Gastroesophageal sphincter (tissue), 4 donors: ENCODE results near the gene IL1F10. TPM values are rescaled to one million over a fixed set of nuclear protein-coding genes. Genes with fewer than 3 reads are reported as not detected.

ENCODE experiments used
- ATAC-seq: fragments of 150-250 bp; one replicate; pipeline ENCODE4 v1.9.1; 2016; ENCODE audit warnings: mild to moderate bottlenecking, moderate library complexity
- H3K27ac ChIP-seq, 4 donors: fragments of 200-600 bp; sonication (generic) in 3 of 4; 1 replicate in 3 of 4; 2 replicates in 1 of 4; pipeline ENCODE4 v1.5.1; 2016 to 2019
- H3K27me3 ChIP-seq: fragments of 200-600 bp; sonication (generic); one replicate; pipeline ENCODE4 v1.5.1; 2019
- H3K36me3 ChIP-seq, 2 donors: fragments of 200-600 bp; sonication (generic); one replicate each; pipeline ENCODE4 v1.5.1; 2019; ENCODE audit warnings: control low read depth in 1 of 2
- H3K4me1 ChIP-seq, 3 donors: fragments of 200-600 bp; sonication (generic); 1 replicate in 2 of 3; 2 replicates in 1 of 3; pipeline ENCODE4 v1.5.1; 2016 to 2019; ENCODE audit warnings: control low read depth in 2 of 3
- H3K4me3 ChIP-seq, 2 donors: fragments of 200-600 bp; sonication (generic); one replicate each; pipeline ENCODE4 v1.5.1; 2019; ENCODE audit warnings: mild to moderate bottlenecking in 1 of 2, moderate library complexity in 1 of 2
- H3K9me3 ChIP-seq, 3 donors: fragments of 200-600 bp; sonication (generic); one replicate each; pipeline ENCODE4 v1.5.1; 2017 to 2019; ENCODE audit warnings: control low read depth in 2 of 3
- EP300 ChIP-seq: sonication (generic); formaldehyde crosslinking; IDR thresholded peaks from one replicate; pipeline ENCODE4 v1.6.1; 2017; ENCODE audit warnings: antibody characterized with exemption, mild to moderate bottlenecking
- POLR2A ChIP-seq, 2 donors: fragments of 450-650 bp; IDR thresholded peaks; one replicate each; pipeline ENCODE4 v1.6.1; 2017; ENCODE audit warnings: antibody characterized with exemption in 2 of 2, mild to moderate bottlenecking in 2 of 2, moderate library complexity in 1 of 2
- POLR2AphosphoS5 ChIP-seq: sonication (generic); formaldehyde crosslinking; IDR thresholded peaks from one replicate; pipeline ENCODE4 v1.6.1; 2017; ENCODE audit warnings: antibody characterized with exemption
- WGBS, 2 donors: methylation state at CpG; one replicate each; pipeline ENCODE4 v1.1.5; 2018; ENCODE audit warnings: low coverage in 1 of 2; 5-methylcytosine and 5-hydroxymethylcytosine counted together
- total RNA-seq, 4 donors: library from RNA; depleted of rRNA; stranded (reverse); fragments of >200 nt; gene quantifications; one replicate each; pipeline ENCODE4 v1.1.0, GENCODE V29; 2016
- TF ChIP-seq, protein P1 (sequence below), 4 experiments: fragments of 200-600 bp in 2 of 4; fragments of 450-650 bp in 2 of 4; sonication (generic) in 1 of 4; IDR thresholded peaks; one replicate each; pipeline ENCODE4 v1.5.1; 2017 to 2019; ENCODE audit warnings: antibody characterized with exemption in 4 of 4, mild to moderate bottlenecking in 2 of 4, moderate library complexity in 2 of 4

IL1F10 gene
- total RNA-seq, 4 donors from 2014 or later: not detected

DNA sequence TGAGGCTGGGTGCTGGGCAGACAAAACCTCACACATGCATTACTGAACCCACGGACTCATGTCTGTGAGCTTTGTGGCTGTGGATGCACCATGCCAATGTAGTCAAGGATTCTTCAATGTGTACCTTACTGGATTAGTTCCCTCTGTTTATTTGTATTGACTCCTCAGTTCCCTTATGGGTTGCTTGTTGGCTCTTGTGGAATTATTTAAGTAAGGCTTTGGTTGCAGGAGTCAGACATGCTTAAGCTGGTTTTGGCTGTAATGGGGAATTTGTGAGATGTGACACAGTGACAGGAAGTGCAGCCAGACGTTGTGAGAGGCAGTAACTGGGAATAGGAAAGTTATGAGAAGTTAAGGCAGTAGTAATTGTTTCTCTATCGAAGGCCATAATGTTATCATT is 46.0 kb downstream of the IL1F10 start:
- Histone ChIP-seq H3K4me3 (no peak overlapping the region), H3K4me1 (no peaks in the 10 kb centered on the region), H3K27me3 (peaks cover 3% of the 10 kb centered on the region), H3K9me3 (no peaks in the 10 kb centered on the region), H3K27ac (no peak overlapping the region), H3K36me3 (no peaks in the 10 kb centered on the region)
- ATAC-seq: no peak
- TF ChIP-seq, protein P1, sequence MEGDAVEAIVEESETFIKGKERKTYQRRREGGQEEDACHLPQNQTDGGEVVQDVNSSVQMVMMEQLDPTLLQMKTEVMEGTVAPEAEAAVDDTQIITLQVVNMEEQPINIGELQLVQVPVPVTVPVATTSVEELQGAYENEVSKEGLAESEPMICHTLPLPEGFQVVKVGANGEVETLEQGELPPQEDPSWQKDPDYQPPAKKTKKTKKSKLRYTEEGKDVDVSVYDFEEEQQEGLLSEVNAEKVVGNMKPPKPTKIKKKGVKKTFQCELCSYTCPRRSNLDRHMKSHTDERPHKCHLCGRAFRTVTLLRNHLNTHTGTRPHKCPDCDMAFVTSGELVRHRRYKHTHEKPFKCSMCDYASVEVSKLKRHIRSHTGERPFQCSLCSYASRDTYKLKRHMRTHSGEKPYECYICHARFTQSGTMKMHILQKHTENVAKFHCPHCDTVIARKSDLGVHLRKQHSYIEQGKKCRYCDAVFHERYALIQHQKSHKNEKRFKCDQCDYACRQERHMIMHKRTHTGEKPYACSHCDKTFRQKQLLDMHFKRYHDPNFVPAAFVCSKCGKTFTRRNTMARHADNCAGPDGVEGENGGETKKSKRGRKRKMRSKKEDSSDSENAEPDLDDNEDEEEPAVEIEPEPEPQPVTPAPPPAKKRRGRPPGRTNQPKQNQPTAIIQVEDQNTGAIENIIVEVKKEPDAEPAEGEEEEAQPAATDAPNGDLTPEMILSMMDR (IDR thresholded peaks at IDR 0.05): no peak
- TF ChIP-seq POLR2A (IDR thresholded peaks at IDR 0.05) (no peak), EP300 (no peak), POLR2AphosphoS5 (no peak)
- WGBS, 2 donors: 52 to 53% methylated on average over 3 of the region's 3 CpGs

DNA sequence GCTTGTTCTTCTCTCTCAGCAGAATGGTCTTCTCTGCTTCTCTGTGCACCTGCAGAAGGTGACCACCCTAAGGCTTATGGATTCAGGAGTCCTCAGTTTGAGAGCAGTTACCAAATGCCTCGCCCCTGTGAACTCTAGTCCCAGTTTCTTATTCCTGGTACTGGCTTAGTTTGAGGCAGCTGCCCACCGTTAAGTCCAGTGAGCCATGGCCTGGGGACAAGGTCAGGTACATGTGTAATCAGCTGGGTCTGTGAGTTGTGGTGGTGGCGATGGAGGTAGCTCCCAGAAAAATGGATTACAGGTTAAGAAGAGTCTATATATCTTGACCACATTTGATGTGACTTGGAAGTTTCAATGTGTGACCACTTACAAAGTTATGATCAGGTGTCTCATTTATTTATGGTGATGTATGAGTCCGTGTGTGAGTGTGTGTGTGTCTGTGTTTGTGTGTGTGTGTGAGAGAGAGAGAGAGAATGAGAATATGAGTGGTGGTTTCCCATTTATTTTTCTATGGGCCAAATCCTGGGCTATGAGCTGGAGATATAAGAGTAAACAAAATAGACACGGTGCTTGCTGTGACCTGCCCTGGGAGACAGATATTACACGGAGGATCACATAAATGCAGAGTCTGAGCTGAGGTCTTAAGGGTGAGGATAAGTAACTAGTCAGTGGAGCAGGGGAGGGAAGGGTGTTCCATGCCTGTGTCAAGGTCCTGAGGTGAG is 46.6 kb downstream of the IL1F10 start:
- ATAC-seq: no peak
- Histone ChIP-seq H3K27me3 (peaks cover 3% of the 10 kb centered on the region), H3K9me3 (no peaks in the 10 kb centered on the region), H3K27ac (no peak overlapping the region), H3K36me3 (no peaks in the 10 kb centered on the region), H3K4me1 (no peaks in the 10 kb centered on the region), H3K4me3 (no peak overlapping the region)
- TF ChIP-seq POLR2A (IDR thresholded peaks at IDR 0.05): no peak
- WGBS, 2 donors: 50 to 64% methylated on average over 1 to 6 of the region's 6 CpGs

DNA sequence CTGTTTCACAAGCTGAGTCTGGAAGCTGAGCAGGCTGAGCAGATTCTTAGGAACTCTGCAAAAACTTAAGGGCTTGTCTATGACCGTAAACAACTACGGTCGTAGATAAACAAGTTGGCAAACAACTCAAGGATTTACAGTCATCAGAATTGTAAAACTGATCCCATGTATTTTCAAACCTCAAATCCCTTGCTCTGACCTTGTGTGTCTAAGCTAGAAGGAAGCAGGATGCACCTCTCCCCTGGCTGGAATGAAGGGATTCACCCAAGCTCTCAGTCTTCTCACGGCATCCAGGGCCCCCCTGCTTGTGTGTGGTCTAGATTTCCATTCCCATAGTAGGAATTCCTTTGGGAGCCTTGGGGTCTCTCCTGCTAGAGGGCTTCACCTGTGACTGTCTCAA is 47.2 kb downstream of the IL1F10 start:
- WGBS, 2 donors: 67 to 68% methylated on average over 3 to 4 of the region's 4 CpGs
- TF ChIP-seq, protein P1 (IDR thresholded peaks at IDR 0.05): no peak
- TF ChIP-seq EP300 (no peak), POLR2A (IDR thresholded peaks at IDR 0.05) (no peak), POLR2AphosphoS5 (no peak)
- peaks cover 3% of the 10 kb centered on the region for H3K27me3 ChIP-seq
- no peaks in the 10 kb centered on the region for H3K4me1 ChIP-seq
- H3K27ac ChIP-seq: no peak overlapping the region
- no peaks in the 10 kb centered on the region for H3K36me3 ChIP-seq
- H3K9me3 ChIP-seq: no peaks in the 10 kb centered on the region
- H3K4me3 ChIP-seq: no peak overlapping the region
- no peak for ATAC-seq

DNA sequence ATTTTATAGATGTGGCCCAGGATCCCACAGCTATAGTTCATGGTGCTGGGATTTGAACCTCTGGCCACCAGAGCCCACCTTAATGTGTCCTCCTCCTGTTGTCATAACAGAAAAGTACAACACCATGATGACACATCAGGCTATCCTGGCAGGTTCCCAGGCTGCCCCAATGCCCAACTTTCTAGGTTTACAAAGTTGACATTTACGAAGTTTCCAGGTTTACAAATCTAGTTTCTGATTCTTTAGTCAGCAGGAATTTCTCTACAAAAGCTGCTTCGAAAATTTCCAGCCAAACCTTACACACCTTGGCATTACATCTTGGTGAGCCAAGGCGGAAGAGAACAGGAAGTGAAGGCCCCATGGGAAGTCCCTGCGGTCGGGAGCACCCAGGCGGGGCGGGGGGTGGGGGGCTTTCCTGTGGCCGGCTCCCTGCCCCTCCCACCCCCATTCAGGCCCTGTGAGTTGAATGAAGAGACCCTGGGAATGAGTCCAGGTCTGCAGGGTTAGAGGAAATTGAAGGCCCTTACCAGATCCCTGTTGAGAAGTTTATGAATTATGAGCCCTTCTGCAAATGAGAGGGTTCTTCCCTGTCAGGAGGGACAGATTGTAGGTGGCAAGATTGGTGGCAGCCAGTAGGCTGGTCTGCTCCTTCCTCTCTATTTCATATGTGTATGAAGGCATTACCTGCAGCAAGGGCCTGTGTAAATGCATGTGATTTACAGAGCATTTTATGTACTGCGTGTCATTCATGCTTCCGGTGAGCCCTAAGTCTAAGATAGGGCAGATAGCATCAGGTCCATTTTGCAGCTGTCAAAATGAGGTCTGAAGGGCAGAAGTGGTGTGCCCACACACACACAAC is 48.6 kb downstream of the IL1F10 start:
- Histone ChIP-seq H3K27me3 (peaks cover 3% of the 10 kb centered on the region), H3K36me3 (no peaks in the 10 kb centered on the region), H3K27ac (no peak overlapping the region), H3K9me3 (no peaks in the 10 kb centered on the region), H3K4me3 (no peak overlapping the region), H3K4me1 (no peaks in the 10 kb centered on the region)
- TF ChIP-seq POLR2AphosphoS5: no peak
- TF ChIP-seq, protein P1 (IDR thresholded peaks at IDR 0.05): no peak
- no peak for TF ChIP-seq POLR2A (IDR thresholded peaks at IDR 0.05)
- TF ChIP-seq EP300: no peak
- WGBS, 2 donors: 71 to 80% methylated on average over 1 to 5 of the region's 10 CpGs
- ATAC-seq: no peak

DNA sequence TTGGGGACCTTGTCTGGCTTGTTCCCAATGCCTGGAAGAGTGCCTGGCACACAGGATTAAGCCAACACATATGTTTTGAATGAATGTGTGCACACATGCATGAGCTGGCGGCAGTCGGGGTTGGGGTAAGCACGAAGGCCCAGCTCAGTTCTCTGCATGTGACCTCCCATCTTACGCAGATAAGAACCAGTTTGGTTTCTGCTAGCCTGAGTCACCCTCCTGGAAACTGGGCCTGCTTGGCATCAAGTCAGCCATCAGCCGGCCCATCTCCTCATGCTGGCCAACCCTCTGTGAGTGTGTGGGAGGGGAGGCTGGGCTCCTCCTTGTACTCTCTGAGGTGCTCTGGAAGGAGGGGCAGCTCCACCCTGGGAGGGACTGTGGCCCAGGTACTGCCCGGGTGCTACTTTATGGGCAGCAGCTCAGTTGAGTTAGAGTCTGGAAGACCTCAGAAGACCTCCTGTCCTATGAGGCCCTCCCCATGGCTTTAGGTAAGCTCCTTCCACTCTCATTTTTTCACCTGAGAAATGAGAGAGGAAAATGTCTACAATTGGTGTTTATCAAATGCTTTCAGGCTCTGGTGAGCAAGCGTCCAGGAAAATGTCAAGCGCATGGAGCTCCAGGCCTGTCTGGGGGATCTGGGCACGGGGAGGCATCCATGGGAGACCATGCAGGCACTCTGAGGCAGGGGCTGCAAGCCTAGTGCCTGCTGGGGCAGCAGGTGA is 49.9 kb downstream of the IL1F10 start:
- Histone ChIP-seq H3K4me1 (no peaks in the 10 kb centered on the region), H3K36me3 (no peaks in the 10 kb centered on the region), H3K9me3 (no peaks in the 10 kb centered on the region), H3K4me3 (no peak overlapping the region), H3K27ac (no peak overlapping the region), H3K27me3 (peaks cover 3% of the 10 kb centered on the region)
- ATAC-seq: no peak
- WGBS, 2 donors: 78% methylated on average over 4 of the region's 9 CpGs; no CpG with 5 or more reads in 1 of the 2 donors
- TF ChIP-seq, protein P1 (IDR thresholded peaks at IDR 0.05): no peak
- TF ChIP-seq POLR2A (IDR thresholded peaks at IDR 0.05) (no peak), POLR2AphosphoS5 (no peak), EP300 (no peak)
